ENCODE results near the gene USP12.

Gene USP12

GRCh38 chr13:27182844-27183497 lies 11.4 kb upstream of the USP12 start:
- DNase-seq = peak; percentile 15

DNA sequence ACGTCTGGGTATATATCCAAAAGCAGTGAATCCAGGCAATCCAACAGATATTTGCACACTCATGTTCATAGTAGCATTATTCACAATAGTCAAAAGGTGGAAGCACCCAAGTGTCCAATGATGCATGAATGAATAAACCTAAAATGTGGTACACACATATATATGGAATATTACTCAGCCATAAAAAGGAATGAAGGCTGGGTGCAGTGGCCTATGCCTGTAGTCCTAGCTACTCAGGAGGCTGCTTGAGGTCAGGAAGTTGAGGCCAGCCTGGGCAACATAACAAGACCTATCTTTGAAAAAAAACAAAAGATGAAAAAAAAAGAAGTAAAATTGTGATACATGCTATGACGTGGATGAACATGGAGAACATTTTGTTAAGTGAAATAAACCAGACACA lies 10.4 kb upstream of the USP12 start:
- DNase-seq = no peak

DNA sequence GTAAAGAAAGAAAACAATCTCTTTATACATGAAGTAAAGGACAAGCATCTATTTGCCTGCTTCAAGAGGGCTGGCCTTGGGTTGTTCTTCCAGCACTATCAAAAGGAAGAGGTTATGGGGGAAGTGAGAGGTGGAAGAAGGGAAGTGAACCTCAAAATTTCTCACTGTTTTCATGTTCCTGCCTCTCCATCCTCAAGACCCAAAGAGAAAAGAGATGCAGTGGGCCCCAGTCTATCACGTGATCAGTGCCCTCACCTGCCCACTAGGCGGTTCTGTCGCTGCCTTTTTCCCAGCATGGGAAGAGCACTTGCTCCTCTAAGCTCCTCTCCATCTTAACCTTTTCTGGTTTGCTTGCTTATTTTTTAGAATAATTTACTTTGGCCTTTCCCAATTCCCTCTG lies 6.2 kb upstream of the USP12 start:
- DNase-seq = no peak

- DNase-seq = no peak
Observed at GRCh38 chr13:27176470-27177410, 5.1 kb upstream of the USP12 start.

DNA sequence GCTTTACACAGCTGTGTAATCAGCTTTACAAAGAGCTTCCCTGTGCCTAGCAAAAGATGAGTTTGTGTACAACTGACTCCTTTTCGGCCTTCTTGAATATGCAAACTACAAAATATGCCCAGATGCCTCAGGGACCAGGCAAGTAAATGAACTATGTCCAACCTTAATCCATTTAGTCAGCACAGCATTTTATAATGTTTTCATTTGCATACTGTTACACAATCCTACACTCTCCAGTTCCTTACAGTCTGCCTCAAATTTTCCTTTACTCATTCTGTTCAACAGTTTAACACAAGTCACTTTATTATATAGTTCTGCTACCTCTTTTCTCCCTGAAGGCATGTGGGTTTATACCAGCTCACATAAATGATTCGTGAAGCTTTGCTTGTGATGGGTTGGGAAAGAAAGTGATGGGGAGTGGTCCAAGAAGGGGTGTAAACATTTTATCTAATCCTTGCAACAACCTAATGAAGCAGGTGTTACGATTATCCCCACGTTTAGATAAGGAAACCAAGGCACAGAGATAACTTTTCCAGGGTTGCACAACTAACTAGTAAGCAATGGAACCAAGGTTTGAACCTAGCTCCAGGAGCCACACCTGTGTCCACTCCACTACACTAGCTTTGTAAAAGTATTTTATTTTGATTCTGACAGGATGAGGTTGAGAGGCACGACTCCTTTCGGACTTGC lies 3.3 kb upstream of the USP12 start:
- DNase-seq = no peak

DNA sequence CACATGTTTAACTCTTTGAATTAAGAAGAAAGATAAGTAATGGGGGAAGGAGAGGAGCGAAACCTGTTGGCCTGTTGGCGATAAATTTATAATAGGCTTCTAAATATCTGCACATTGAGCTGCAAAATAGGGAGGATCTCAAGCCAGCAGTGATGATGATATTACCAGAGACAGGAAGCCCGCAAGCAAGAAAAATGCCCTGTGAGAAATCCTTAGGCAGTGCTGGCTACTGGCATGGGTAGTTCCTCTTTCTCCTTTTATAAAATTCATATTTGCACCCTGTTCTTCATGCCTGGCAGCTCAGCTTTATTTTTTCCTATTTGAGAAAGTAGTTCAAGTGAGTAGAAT lies 858 bp upstream of the USP12 start:
- no peak for DNase-seq

GRCh38 chr13:27171827-27172494 lies 350 bp upstream of the USP12 start:
- DNase-seq = peak; percentile 93

DNA sequence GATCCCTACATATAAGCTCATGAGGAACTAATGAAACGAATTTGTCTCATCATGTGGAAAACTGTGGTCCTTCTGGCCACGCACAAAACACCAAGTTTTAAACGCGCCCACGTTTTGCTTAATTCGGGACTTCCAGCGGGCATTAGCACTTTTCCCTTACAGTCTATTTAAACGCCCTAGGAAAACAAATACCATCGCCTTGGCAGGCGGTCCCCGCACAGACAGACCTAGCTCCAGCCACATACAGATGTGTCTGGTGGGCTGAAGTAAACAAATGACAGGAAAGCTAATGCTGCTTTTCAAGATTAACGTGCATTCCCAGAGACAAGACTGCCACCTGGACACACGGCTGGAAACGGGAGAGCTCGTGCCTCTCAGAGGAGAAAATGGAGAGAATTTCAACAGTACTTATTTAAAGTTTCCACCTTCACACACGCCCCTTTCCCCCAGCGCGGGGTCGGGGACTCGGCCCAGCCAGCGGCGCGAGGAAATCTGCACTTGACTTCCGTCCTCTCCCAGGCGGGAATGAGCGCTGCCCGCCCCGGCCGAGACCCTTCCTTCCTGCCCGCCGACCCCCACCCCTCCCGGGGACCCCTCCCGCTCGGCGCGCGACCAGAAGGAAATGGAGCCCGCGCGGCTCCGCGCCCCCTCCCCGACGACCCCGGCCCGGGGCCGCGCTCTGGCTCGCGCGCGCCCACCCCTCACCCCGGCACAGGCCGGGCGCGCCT lies 931 bp downstream of the USP12 start:
- peak; percentile 74 for DNase-seq

DNA sequence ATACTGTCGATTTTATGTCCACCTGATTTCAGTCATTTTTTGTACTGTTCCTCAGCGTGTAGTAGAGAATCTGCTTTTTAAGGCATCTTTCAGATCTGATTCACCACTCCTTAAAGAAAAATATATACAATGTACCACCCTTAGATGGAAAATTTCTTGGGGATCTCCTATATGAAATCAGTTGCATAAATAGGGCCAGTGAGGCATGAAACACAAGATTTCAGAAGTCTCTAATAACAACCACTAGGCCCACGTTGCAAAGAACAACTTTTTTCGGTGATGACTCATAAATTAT lies 1.4 kb downstream of the USP12 start:
- no peak for DNase-seq

GRCh38 chr13:27168906-27169657 lies 2.5 kb downstream of the USP12 start:
- DNase-seq = no peak

GRCh38 chr13:27168086-27168485 lies 3.5 kb downstream of the USP12 start:
- no peak for DNase-seq

GRCh38 chr13:27166313-27166712 lies 5.3 kb downstream of the USP12 start:
- no peak for DNase-seq

- no peak for DNase-seq
Observed at GRCh38 chr13:27161980-27162379, 9.6 kb downstream of the USP12 start.

- no peak for DNase-seq
Observed at GRCh38 chr13:27161423-27161822, 10.2 kb downstream of the USP12 start.

- DNase-seq = no peak
Observed at GRCh38 chr13:27160657-27161295, 10.8 kb downstream of the USP12 start.

GRCh38 chr13:27159806-27160563 lies 11.6 kb downstream of the USP12 start:
- DNase-seq = no peak

DNA sequence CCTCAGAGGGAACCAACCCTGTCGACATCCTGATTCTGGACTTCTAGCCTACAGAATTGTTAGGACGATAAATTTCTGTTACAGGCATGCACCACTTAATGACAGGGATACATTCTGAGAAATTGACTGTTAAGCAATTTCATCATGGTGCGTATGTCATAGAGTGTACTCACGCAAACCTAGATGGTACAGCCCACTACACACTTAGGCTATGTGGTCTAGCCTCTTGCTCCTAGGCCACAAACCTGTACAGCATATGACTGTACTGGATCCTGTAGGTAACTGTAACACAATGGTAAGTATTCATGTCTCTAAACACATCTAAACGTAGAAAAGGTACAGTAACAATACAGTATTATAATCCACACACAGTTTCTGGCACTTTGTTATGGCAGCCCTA lies 13.3 kb downstream of the USP12 start:
- DNase-seq = no peak

DNA sequence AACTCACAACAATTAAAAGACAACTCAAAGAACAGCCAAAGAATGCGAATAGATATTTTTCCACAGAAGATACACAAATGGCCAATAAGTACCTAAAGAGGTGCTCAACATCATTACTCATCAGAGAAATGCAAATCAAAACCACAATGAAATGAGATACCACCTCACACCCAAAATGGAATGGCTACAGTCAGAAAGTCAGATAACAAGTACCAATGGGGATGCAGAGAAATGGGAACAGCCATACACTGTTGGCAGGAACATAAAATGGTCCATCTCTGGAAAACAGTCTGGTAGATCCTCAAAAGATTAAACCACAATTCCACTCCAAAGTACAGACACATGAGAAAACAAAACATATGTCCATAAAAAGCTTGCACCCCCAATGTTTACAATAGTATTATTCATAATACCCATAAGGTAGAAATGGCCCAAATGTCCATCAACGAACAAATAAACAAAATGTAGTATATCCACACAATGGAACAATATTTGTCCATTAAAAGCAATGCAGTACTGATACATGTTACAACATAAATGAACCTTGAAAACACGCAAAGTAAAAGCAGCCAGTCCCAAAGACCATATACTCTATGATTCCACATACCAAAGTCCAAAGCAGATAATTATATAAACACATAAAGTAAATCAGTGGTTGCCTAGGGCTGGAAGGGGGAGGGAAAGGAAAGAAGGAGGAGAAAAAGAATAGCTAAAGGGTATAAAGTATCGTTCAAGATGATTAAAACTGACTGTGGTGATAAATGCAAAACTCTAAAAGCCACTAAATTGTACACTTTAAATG lies 19.6 kb downstream of the USP12 start:
- no peak for DNase-seq

DNA sequence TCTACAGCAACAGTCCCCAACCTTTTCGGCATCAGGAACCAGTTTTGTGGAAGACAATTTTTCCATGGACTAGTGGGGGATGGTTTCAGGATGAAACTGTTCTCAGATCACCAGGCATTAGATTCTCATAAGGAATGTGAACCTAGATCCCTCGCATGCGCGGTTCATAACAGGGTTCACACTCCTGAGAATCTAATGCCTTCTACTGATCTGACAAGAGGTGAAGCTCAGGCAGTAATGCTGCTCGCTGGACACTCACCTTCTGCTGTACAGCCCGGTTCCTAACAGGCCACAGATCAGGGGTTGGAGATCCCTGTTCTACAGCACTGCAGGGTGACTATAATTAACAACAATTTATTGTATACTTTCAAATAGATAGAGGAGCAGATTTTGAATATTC lies 21.9 kb downstream of the USP12 start:
- no peak for DNase-seq

DNA sequence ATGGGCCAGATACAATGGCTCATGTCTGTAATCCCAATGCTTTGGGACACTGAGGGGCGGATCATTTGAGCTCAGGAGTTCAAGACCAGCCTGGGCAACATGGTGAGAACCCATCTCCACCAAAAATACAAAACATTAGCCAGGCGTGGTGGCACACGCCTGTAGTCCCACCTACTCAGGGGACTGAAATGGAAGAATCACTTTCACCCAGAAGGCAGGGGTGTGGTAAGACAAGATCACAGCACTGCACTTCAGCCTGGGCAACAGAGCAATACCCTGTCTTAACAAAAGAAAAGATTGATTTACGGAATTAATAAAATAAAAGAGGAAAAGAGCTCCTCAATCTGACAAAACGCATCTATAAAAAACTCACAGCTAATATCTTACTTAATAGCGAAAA lies 22.7 kb downstream of the USP12 start:
- no peak for DNase-seq
